ENCODE measurements around the gene MAP4K2. TPM values are rescaled to one million over a fixed set of nuclear protein-coding genes. Genes with fewer than 3 reads are reported as not detected.
A peak's percentile ranks its signal among the peaks of the same experiment; 100 is the strongest.

The MAP4K2 gene
- total RNA-seq, 2 experiments from 2014 or later: 54.0 to 57.3 TPM

- H3K4me1 Mint-ChIP-seq: peaks cover 16% of the 10 kb centered on the region
- ATAC-seq: no peak
- DNase-seq: no peak
- POLR2A ChIA-PET: no interaction called here
- no peak overlapping the region for H3K4me3 Mint-ChIP-seq
- H3K9me3 Mint-ChIP-seq (ENCODE audit: low read depth): no peaks in the 10 kb centered on the region
- H3K36me3 Mint-ChIP-seq (ENCODE audit: low read depth): peaks cover 8% of the 10 kb centered on the region
- CTCF ChIA-PET: no interaction called here
- intact Hi-C loops (cut with DNase I, micrococcal nuclease): no loop called here
- no peaks in the 10 kb centered on the region for H3K27me3 Mint-ChIP-seq
- no peak overlapping the region for H3K27ac Mint-ChIP-seq
These were observed 13.4 kb downstream of the MAP4K2 start for GRCh38 chr11:64789331-64790204.

GRCh38 chr11:64788321-64789215 is 14.4 kb downstream of the MAP4K2 start:
- Mint-ChIP-seq H3K27ac (no peak overlapping the region), H3K9me3 (ENCODE audit: low read depth) (no peaks in the 10 kb centered on the region), H3K27me3 (no peaks in the 10 kb centered on the region), H3K36me3 (ENCODE audit: low read depth) (peaks cover 8% of the 10 kb centered on the region), H3K4me1 (peaks cover 10% of the 10 kb centered on the region), H3K4me3 (no peak overlapping the region)
- CTCF ChIA-PET: interaction anchor here (0.5 to 1.8 kb wide), 6 partner anchors 11 to 25 kb away, joined by 3 to 5 read pairs (median 3); partner anchors contain the start of gene MEN1
- intact Hi-C loops (cut with DNase I, micrococcal nuclease): no loop called here
- no peak for ATAC-seq
- POLR2A ChIA-PET: no interaction called here
- DNase-seq: no peak

- H3K9me3 Mint-ChIP-seq (ENCODE audit: low read depth): no peaks in the 10 kb centered on the region
- H3K36me3 Mint-ChIP-seq (ENCODE audit: low read depth): peaks cover 8% of the 10 kb centered on the region
- no peak overlapping the region for H3K4me3 Mint-ChIP-seq
- ChIA-PET POLR2A (no interaction called here), CTCF (interaction anchor here (0.5 to 1.8 kb wide), 7 partner anchors 10 to 26 kb away, joined by 3 to 5 read pairs (median 3); partner anchors contain the start of gene MEN1)
- H3K4me1 Mint-ChIP-seq: peaks cover 9% of the 10 kb centered on the region
- no peaks in the 10 kb centered on the region for H3K27me3 Mint-ChIP-seq
- H3K27ac Mint-ChIP-seq: no peak overlapping the region
- DNase-seq: peak; percentile 79
- ATAC-seq: peak; percentile 78
- intact Hi-C loops (cut with DNase I, micrococcal nuclease): loop anchor here in 1 of 2 experiments (1.0 kb wide), 1 partner anchor 107 kb away; no protein-coding TSS in a partner anchor
These were observed 15.3 kb downstream of the MAP4K2 start for GRCh38 chr11:64787526-64788320.

- Mint-ChIP-seq H3K27me3 (no peaks in the 10 kb centered on the region), H3K4me3 (no peak overlapping the region), H3K9me3 (ENCODE audit: low read depth) (no peaks in the 10 kb centered on the region), H3K27ac (no peak overlapping the region), H3K4me1 (peaks cover 11% of the 10 kb centered on the region), H3K36me3 (ENCODE audit: low read depth) (peaks cover 6% of the 10 kb centered on the region)
- intact Hi-C loops (cut with DNase I, micrococcal nuclease): no loop called here
- no peak for DNase-seq
- ChIA-PET CTCF (interaction anchor here (0.6 to 1.9 kb wide), 6 partner anchors 13 to 101 kb away, joined by 3 to 6 read pairs (median 4); no protein-coding TSS in a partner anchor), POLR2A (no interaction called here)
- ATAC-seq: no peak
These were observed 16.7 kb downstream of the MAP4K2 start for GRCh38 chr11:64786308-64786707.

- Mint-ChIP-seq H3K27ac (no peak overlapping the region), H3K36me3 (ENCODE audit: low read depth) (peaks cover 9% of the 10 kb centered on the region), H3K27me3 (no peaks in the 10 kb centered on the region), H3K9me3 (ENCODE audit: low read depth) (no peaks in the 10 kb centered on the region), H3K4me1 (peaks cover 22% of the 10 kb centered on the region), H3K4me3 (no peak overlapping the region)
- DNase-seq (no peak), ATAC-seq (no peak)
- POLR2A ChIA-PET: no interaction called here
- intact Hi-C loops (cut with DNase I, micrococcal nuclease): no loop called here
- CTCF ChIA-PET: interaction anchor here (0.9 to 1.9 kb wide), 4 partner anchors 11 to 63 kb away, joined by 4 to 6 read pairs (median 4); no protein-coding TSS in a partner anchor
These were observed 18.0 kb downstream of the MAP4K2 start for GRCh38 chr11:64784813-64785581.

- POLR2A ChIA-PET: interaction anchor here (0.6 to 2.1 kb wide), 17 partner anchors 9 to 1079 kb away, joined by 3 to 21 read pairs (median 4); partner anchors contain the start of genes CFL1, MALAT1, MAP4K2 and MRPL49
- ATAC-seq (peak; percentile 91), DNase-seq (peak; percentile 99)
- Mint-ChIP-seq H3K4me3 (peak within 1 kb of the TSS; percentile 97), H3K27ac (peak within 1 kb of the TSS; percentile 99), H3K4me1 (peaks cover 58% of the 10 kb centered on the region), H3K36me3 (ENCODE audit: low read depth) (peaks cover 42% of the 10 kb centered on the region), H3K9me3 (ENCODE audit: low read depth) (no peaks in the 10 kb centered on the region), H3K27me3 (no peaks in the 10 kb centered on the region)
- CTCF ChIA-PET: interaction anchor here (0.6 to 1.6 kb wide), 8 partner anchors 10 to 474 kb away, joined by 3 to 6 read pairs (median 4); partner anchors contain the start of genes ARL2, ESRRA, MEN1 and RASGRP2
- intact Hi-C loops (cut with DNase I, micrococcal nuclease): loop anchor here (1.0 to 10.0 kb wide), 28 partner anchors 11 to 1489 kb away; partner anchors contain the start of genes EHD1 (in 2 of the 2), MAP4K2 (in 2 of the 2), ZNHIT2 (in 2 of the 2) and ATG2A (in 1 of the 2)
These were observed 24.3 kb downstream of the MAP4K2 start, which contains the start of gene SF1 for GRCh38 chr11:64778473-64779298. Gene SF1 (minus strand): TSS chr11:64778542. CDS start chr11:64778392, 150 bp downstream.

- Mint-ChIP-seq H3K27me3 (no peaks in the 10 kb centered on the region), H3K9me3 (ENCODE audit: low read depth) (no peaks in the 10 kb centered on the region), H3K4me1 (peaks cover 63% of the 10 kb centered on the region), H3K27ac (peak overlapping the region; percentile 99), H3K4me3 (peak overlapping the region; percentile 88), H3K36me3 (ENCODE audit: low read depth) (peaks cover 47% of the 10 kb centered on the region)
- ChIA-PET CTCF (interaction anchor here (0.6 to 1.6 kb wide), 7 partner anchors 10 to 473 kb away, joined by 3 to 5 read pairs (median 3); partner anchors contain the start of genes ARL2, ESRRA and MEN1), POLR2A (interaction anchor here (0.7 to 2.1 kb wide), 10 partner anchors 13 to 1080 kb away, joined by 3 to 21 read pairs (median 6); partner anchors contain the start of genes CFL1, MALAT1, PRDX5 and TRMT112)
- intact Hi-C loops (cut with DNase I, micrococcal nuclease): loop anchor here (1.0 to 10.0 kb wide), 23 partner anchors 11 to 1489 kb away; partner anchors contain the start of genes EHD1 (in 2 of the 2), ZNHIT2 (in 2 of the 2), CDCA5 (in 1 of the 2) and ESRRA (in 1 of the 2)
- DNase-seq (no peak), ATAC-seq (peak; percentile 0)
These were observed 24.9 kb downstream of the MAP4K2 start for GRCh38 chr11:64778223-64778472.

GRCh38 chr11:64777449-64778222 is 25.4 kb downstream of the MAP4K2 start:
- peak; percentile 1 for ATAC-seq
- ChIA-PET POLR2A (interaction anchor here (0.6 to 1.4 kb wide), 4 partner anchors 13 to 1845 kb away, joined by 4 to 6 read pairs (median 4); no protein-coding TSS in a partner anchor), CTCF (interaction anchor here (4.1 kb wide), 1 partner anchor 12 kb away, joined by 38 read pairs; no protein-coding TSS in a partner anchor)
- peak; percentile 91 for DNase-seq
- H3K36me3 Mint-ChIP-seq (ENCODE audit: low read depth): peaks cover 52% of the 10 kb centered on the region
- peak overlapping the region; percentile 97 for H3K4me3 Mint-ChIP-seq
- H3K4me1 Mint-ChIP-seq: peaks cover 68% of the 10 kb centered on the region
- no peaks in the 10 kb centered on the region for H3K9me3 Mint-ChIP-seq (ENCODE audit: low read depth)
- peak overlapping the region; percentile 71 for H3K27ac Mint-ChIP-seq
- intact Hi-C loops (cut with DNase I, micrococcal nuclease): loop anchor here (1.0 to 10.0 kb wide), 26 partner anchors 10 to 1490 kb away; partner anchors contain the start of genes EHD1 (in 2 of the 2), MEN1 (in 2 of the 2), ZNHIT2 (in 2 of the 2) and CDCA5 (in 1 of the 2)
- no peaks in the 10 kb centered on the region for H3K27me3 Mint-ChIP-seq

All from activated CD4-positive, alpha-beta T cell treated with anti-CD3 and anti-CD28 coated beads for 36 hours (primary cell).